Effector memory CD8-positive, alpha-beta T cell (primary cell): ENCODE data around the gene RPS6KA6.

Source experiments
- ATAC-seq: fragments of 150-1000 bp; cut with Tn5 transposase; replicated peaks from 2 replicates; pipeline ENCODE4 v1.10.0; 2021; ENCODE audit warnings: mild to moderate bottlenecking, moderate library complexity
- DNase-seq, 3 experiments: peaks; one replicate each; pipeline ENCODE4 v3.0.0; 2021
- H3K27ac Mint-ChIP-seq, 2 donors: one replicate each; pipeline ENCODE4 v1.8.0; 2022; ENCODE audit warnings: mild to moderate bottlenecking in 2 of 2, mixed read lengths in 2 of 2, moderate library complexity in 2 of 2
- H3K27me3 Mint-ChIP-seq, 2 donors: one replicate each; pipeline ENCODE4 v1.8.0; 2022; ENCODE audit warnings: mixed read lengths in 2 of 2
- H3K36me3 Mint-ChIP-seq: one replicate; pipeline ENCODE4 v1.8.0; 2022; ENCODE audit warnings: mild to moderate bottlenecking, moderate library complexity, mixed read lengths; ENCODE audit not compliant: insufficient read depth
- H3K4me1 Mint-ChIP-seq, 2 donors: one replicate each; pipeline ENCODE4 v1.8.0; 2022; ENCODE audit warnings: low read depth in 2 of 2, mixed read lengths in 2 of 2
- H3K4me3 Mint-ChIP-seq, 2 donors: one replicate each; pipeline ENCODE4 v1.8.0; 2022; ENCODE audit warnings: mild to moderate bottlenecking in 2 of 2, mixed read lengths in 2 of 2, moderate library complexity in 2 of 2
- H3K9me3 Mint-ChIP-seq, 2 donors: one replicate each; pipeline ENCODE4 v1.8.0; 2022; ENCODE audit warnings: mixed read lengths in 2 of 2

The RPS6KA6 gene

GRCh38 chrX:84046403-84046984, 141.5 kb downstream of the RPS6KA6 start:
- no peak for DNase-seq
- Mint-ChIP-seq H3K9me3 (no peaks in the 10 kb centered on the region), H3K36me3 (no peaks in the 10 kb centered on the region), H3K4me3 (no peak overlapping the region), H3K4me1 (no peaks in the 10 kb centered on the region), H3K27ac (no peak overlapping the region), H3K27me3 (no peaks in the 10 kb centered on the region)
- ATAC-seq = no peak

GRCh38 chrX:84044051-84044450, 143.9 kb downstream of the RPS6KA6 start:
- no peak for DNase-seq
- H3K4me1 Mint-ChIP-seq = no peaks in the 10 kb centered on the region
- no peaks in the 10 kb centered on the region for H3K36me3 Mint-ChIP-seq
- no peak for ATAC-seq
- H3K27ac Mint-ChIP-seq = no peak overlapping the region
- H3K9me3 Mint-ChIP-seq = no peaks in the 10 kb centered on the region
- H3K27me3 Mint-ChIP-seq = no peaks in the 10 kb centered on the region
- no peak overlapping the region for H3K4me3 Mint-ChIP-seq
